ENCODE results near the gene RBMX.
A peak's percentile ranks its signal among the peaks of the same experiment; 100 is the strongest.
"Not testable (repeated sequence)": the region's sequence is repeated elsewhere in the genome, so short reads cannot be mapped to it uniquely, and the experiment has no call there.

RBMX gene

GRCh38 chrX:136878423-136878822 lies 2.1 kb downstream of the RBMX start:
- peaks cover 68% of the 10 kb centered on the region for H3K36me3 ChIP-seq (ENCODE audit: control insufficient read depth, insufficient read depth, low read length)

DNA sequence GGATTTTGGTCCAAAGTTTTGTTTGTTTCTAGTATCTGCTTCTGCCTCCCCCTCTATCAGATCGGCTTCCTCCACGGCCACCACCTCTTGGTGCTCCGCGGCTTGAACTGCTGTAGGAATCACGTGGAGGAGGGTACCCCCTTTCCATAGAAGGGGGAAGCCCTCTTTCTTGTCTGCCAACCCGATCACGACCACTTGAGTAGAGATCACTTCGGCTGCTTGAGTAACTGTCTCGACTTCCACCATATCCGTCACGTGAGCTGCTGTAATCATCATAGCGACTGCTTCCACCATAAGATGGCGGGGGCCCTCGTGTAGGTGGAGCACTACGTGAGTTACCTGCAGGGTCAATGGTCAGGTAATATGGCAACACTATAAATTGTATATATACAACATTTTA lies 6.4 kb downstream of the RBMX start:
- not testable (repeated sequence) for H3K4me3 ChIP-seq (ENCODE audit: low read depth, low read length); H3K9ac ChIP-seq (ENCODE audit: low read length); H3K27me3 ChIP-seq (ENCODE audit: control insufficient read depth, insufficient read depth, low read length); H3K27ac ChIP-seq (ENCODE audit: low read depth, low read length); H3K9me3 ChIP-seq (ENCODE audit: control insufficient read depth, insufficient read depth, low read depth, low read length); H3K4me1 ChIP-seq (ENCODE audit: control insufficient read depth, insufficient read depth, low read length)
- H3K36me3 ChIP-seq (ENCODE audit: control insufficient read depth, insufficient read depth, low read length): peaks cover 100% of the 10 kb centered on the region

More at GRCh38 chrX:136878423-136878822, 2.1 kb downstream of the RBMX start:
- H3K9me3 ChIP-seq (ENCODE audit: control insufficient read depth, insufficient read depth, low read depth, low read length): no peaks in the 10 kb centered on the region
- peak overlapping the region; percentile 86 for H3K4me3 ChIP-seq (ENCODE audit: low read depth, low read length)
- no peak overlapping the region; the same call in 1 of the 2 replicates for H3K27ac ChIP-seq (ENCODE audit: low read depth, low read length)
- peak overlapping the region; percentile 99 for H3K9ac ChIP-seq (ENCODE audit: low read length)
- no peaks in the 10 kb centered on the region for H3K27me3 ChIP-seq (ENCODE audit: control insufficient read depth, insufficient read depth, low read length)
- peaks cover 8% of the 10 kb centered on the region; the same call in 1 of the 2 replicates for H3K4me1 ChIP-seq (ENCODE audit: control insufficient read depth, insufficient read depth, low read length)

- peaks cover 100% of the 10 kb centered on the region for H3K36me3 ChIP-seq (ENCODE audit: control insufficient read depth, insufficient read depth, low read length)
- not testable (repeated sequence) for H3K4me3 ChIP-seq (ENCODE audit: low read depth, low read length); H3K27me3 ChIP-seq (ENCODE audit: control insufficient read depth, insufficient read depth, low read length); H3K27ac ChIP-seq (ENCODE audit: low read depth, low read length); H3K4me1 ChIP-seq (ENCODE audit: control insufficient read depth, insufficient read depth, low read length); H3K9me3 ChIP-seq (ENCODE audit: control insufficient read depth, insufficient read depth, low read depth, low read length); H3K9ac ChIP-seq (ENCODE audit: low read length)
Measured at GRCh38 chrX:136873210-136873609, 7.3 kb downstream of the RBMX start.

DNA sequence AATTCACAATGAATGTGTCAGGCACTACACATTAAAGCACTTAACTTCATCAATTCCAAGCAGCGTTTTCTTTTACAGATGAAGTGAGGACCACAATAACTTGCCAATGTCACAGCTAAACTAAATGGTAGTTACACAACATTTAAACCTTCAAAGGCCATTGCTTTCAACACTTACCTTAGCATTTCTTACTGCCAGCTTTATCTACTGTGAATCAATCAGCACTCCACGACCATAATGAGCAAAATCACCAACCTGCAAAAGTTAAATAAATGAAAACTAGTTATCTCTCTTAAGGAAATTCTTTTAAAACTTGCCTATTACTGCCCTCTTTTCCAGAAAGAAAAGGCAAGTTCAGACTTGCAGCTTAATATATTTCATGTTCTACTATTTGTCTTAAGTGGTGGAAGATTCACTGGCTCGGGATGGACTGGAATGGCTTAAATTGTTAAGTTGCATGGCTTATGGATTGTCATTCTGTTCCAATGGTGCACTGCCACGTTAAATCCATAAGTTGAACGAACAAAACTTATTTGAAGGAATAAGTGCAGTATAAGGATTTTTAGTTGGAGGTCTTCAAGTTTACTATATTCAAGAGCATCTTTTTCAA lies 8.3 kb downstream of the RBMX start:
- no peaks in the 10 kb centered on the region for H3K4me1 ChIP-seq (ENCODE audit: control insufficient read depth, insufficient read depth, low read length)
- peaks cover 100% of the 10 kb centered on the region for H3K36me3 ChIP-seq (ENCODE audit: control insufficient read depth, insufficient read depth, low read length)
- H3K27me3 ChIP-seq (ENCODE audit: control insufficient read depth, insufficient read depth, low read length): no peaks in the 10 kb centered on the region
- no peak overlapping the region for H3K4me3 ChIP-seq (ENCODE audit: low read depth, low read length)
- no peaks in the 10 kb centered on the region for H3K9me3 ChIP-seq (ENCODE audit: control insufficient read depth, insufficient read depth, low read depth, low read length)
- H3K9ac ChIP-seq (ENCODE audit: low read length): no peak overlapping the region
- no peak overlapping the region for H3K27ac ChIP-seq (ENCODE audit: low read depth, low read length)

DNA sequence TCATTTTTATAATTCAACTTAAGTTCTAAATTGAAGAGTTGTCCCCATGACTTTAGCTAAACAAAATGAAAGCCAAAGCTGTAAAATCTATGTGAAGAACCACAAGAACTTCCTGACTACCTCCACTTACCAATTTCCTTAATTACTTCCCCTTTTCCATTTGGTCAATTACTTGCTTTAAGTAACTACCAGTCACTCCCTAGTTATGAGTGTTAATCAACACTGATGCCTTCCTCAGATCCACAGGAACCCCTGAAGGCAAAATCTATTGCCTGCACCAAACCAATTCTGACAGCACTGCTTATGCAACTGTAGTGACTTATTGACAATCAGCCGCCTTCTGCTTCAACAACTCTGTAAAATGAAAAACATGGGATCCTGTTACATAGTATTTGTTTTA lies 10.5 kb downstream of the RBMX start:
- H3K4me3 ChIP-seq (ENCODE audit: low read depth, low read length): no peak overlapping the region
- no peaks in the 10 kb centered on the region for H3K27me3 ChIP-seq (ENCODE audit: control insufficient read depth, insufficient read depth, low read length)
- no peaks in the 10 kb centered on the region for H3K4me1 ChIP-seq (ENCODE audit: control insufficient read depth, insufficient read depth, low read length)
- H3K36me3 ChIP-seq (ENCODE audit: control insufficient read depth, insufficient read depth, low read length): peaks cover 99% of the 10 kb centered on the region
- no peak overlapping the region for H3K9ac ChIP-seq (ENCODE audit: low read length)
- H3K27ac ChIP-seq (ENCODE audit: low read depth, low read length): no peak overlapping the region
- no peaks in the 10 kb centered on the region for H3K9me3 ChIP-seq (ENCODE audit: control insufficient read depth, insufficient read depth, low read depth, low read length)

GRCh38 chrX:136868283-136869055 lies 12.1 kb downstream of the RBMX start:
- no peak overlapping the region for H3K4me3 ChIP-seq (ENCODE audit: low read depth, low read length)
- no peak overlapping the region for H3K9ac ChIP-seq (ENCODE audit: low read length)
- no peak overlapping the region for H3K27ac ChIP-seq (ENCODE audit: low read depth, low read length)
- no peaks in the 10 kb centered on the region for H3K4me1 ChIP-seq (ENCODE audit: control insufficient read depth, insufficient read depth, low read length)
- no peaks in the 10 kb centered on the region for H3K27me3 ChIP-seq (ENCODE audit: control insufficient read depth, insufficient read depth, low read length)
- H3K9me3 ChIP-seq (ENCODE audit: control insufficient read depth, insufficient read depth, low read depth, low read length): no peaks in the 10 kb centered on the region
- peaks cover 94% of the 10 kb centered on the region for H3K36me3 ChIP-seq (ENCODE audit: control insufficient read depth, insufficient read depth, low read length)

- Histone ChIP-seq H3K27me3 (ENCODE audit: control insufficient read depth, insufficient read depth, low read length) (no peaks in the 10 kb centered on the region), H3K36me3 (ENCODE audit: control insufficient read depth, insufficient read depth, low read length) (peaks cover 94% of the 10 kb centered on the region), H3K27ac (ENCODE audit: low read depth, low read length) (no peak overlapping the region), H3K9me3 (ENCODE audit: control insufficient read depth, insufficient read depth, low read depth, low read length) (no peaks in the 10 kb centered on the region), H3K4me3 (ENCODE audit: low read depth, low read length) (no peak overlapping the region), H3K4me1 (ENCODE audit: control insufficient read depth, insufficient read depth, low read length) (no peaks in the 10 kb centered on the region), H3K9ac (ENCODE audit: low read length) (no peak overlapping the region)
Measured at GRCh38 chrX:136867518-136867917, 13.0 kb downstream of the RBMX start.

- H3K27ac ChIP-seq (ENCODE audit: low read depth, low read length): no peak overlapping the region
- no peaks in the 10 kb centered on the region for H3K27me3 ChIP-seq (ENCODE audit: control insufficient read depth, insufficient read depth, low read length)
- H3K9me3 ChIP-seq (ENCODE audit: control insufficient read depth, insufficient read depth, low read depth, low read length): no peaks in the 10 kb centered on the region
- no peaks in the 10 kb centered on the region for H3K4me1 ChIP-seq (ENCODE audit: control insufficient read depth, insufficient read depth, low read length)
- H3K9ac ChIP-seq (ENCODE audit: low read length): no peak overlapping the region
- H3K4me3 ChIP-seq (ENCODE audit: low read depth, low read length): no peak overlapping the region
- peaks cover 94% of the 10 kb centered on the region for H3K36me3 ChIP-seq (ENCODE audit: control insufficient read depth, insufficient read depth, low read length)
Measured at GRCh38 chrX:136867096-136867491, 13.4 kb downstream of the RBMX start.

- Histone ChIP-seq H3K9ac (ENCODE audit: low read length) (no peak overlapping the region), H3K4me3 (ENCODE audit: low read depth, low read length) (no peak overlapping the region), H3K27ac (ENCODE audit: low read depth, low read length) (no peak overlapping the region), H3K27me3 (ENCODE audit: control insufficient read depth, insufficient read depth, low read length) (no peaks in the 10 kb centered on the region), H3K9me3 (ENCODE audit: control insufficient read depth, insufficient read depth, low read depth, low read length) (no peaks in the 10 kb centered on the region), H3K4me1 (ENCODE audit: control insufficient read depth, insufficient read depth, low read length) (no peaks in the 10 kb centered on the region), H3K36me3 (ENCODE audit: control insufficient read depth, insufficient read depth, low read length) (peaks cover 94% of the 10 kb centered on the region)
Measured at GRCh38 chrX:136866337-136867095, 14.0 kb downstream of the RBMX start.

GRCh38 chrX:136865270-136866158 lies 15.0 kb downstream of the RBMX start:
- Histone ChIP-seq H3K4me1 (ENCODE audit: control insufficient read depth, insufficient read depth, low read length) (no peaks in the 10 kb centered on the region), H3K27ac (ENCODE audit: low read depth, low read length) (no peak overlapping the region), H3K4me3 (ENCODE audit: low read depth, low read length) (no peak overlapping the region), H3K9me3 (ENCODE audit: control insufficient read depth, insufficient read depth, low read depth, low read length) (no peaks in the 10 kb centered on the region), H3K36me3 (ENCODE audit: control insufficient read depth, insufficient read depth, low read length) (peaks cover 94% of the 10 kb centered on the region), H3K9ac (ENCODE audit: low read length) (no peak overlapping the region), H3K27me3 (ENCODE audit: control insufficient read depth, insufficient read depth, low read length) (no peaks in the 10 kb centered on the region)

All from HUES6 (cell line).